HepG2 (cell line): ENCODE data around the gene SUN5. TPM values are rescaled to one million over a fixed set of nuclear protein-coding genes. Genes with fewer than 3 reads are reported as not detected.

Experiments
- ATAC-seq: fragments of 200-7000 bp; cut with Tn5 transposase; 3 replicates; pipeline ENCODE4 v1.9.1; 2020; ENCODE audit warnings: mild to moderate bottlenecking, moderate library complexity
- BruUV-seq: library from RNA; stranded (reverse); fragments of 400-500 nt; replicated peaks from 2 replicates; lab custom pipeline; 2021; lab: Mats Ljungman, UMichigan
- CTCF ChIA-PET: fragments of 300-600 bp; formaldehyde crosslinking; extraction: SDS; loops from one replicate; lab custom pipeline; 2021; ENCODE audit warnings: low total read pairs, inconsistent platforms, low intra/inter-chr PET ratio; lab: Yijun Ruan, JAX
- POLR2A ChIA-PET: fragments of 350-600 bp; sonication (Branson Sonifier 250); formaldehyde crosslinking; loops from one replicate; lab custom pipeline; 2020; ENCODE audit warnings: antibody characterized with exemption, inconsistent platforms; lab: Yijun Ruan, JAX
- DNase-seq: peaks from one replicate; pipeline ENCODE4 v3.0.0-alpha.2; 2015; ENCODE audit warnings: low spot score
- FAIRE-seq: peaks from 3 replicates; lab custom pipeline; 2011; peaks lifted over from hg19 to GRCh38; lab: Jason Lieb, UNC
- H2AFZ ChIP-seq: one replicate; pipeline ENCODE4 v1.6.1; 2011; ENCODE audit warnings: low read length, inconsistent platforms
- H3K27ac ChIP-seq: fragments of 300-600 bp; 3 replicates; pipeline ENCODE4 v1.8.0; 2011; ENCODE audit warnings: mixed run types, mild to moderate bottlenecking, mixed read lengths, low read length, inconsistent platforms; ENCODE audit not compliant: insufficient read depth; ENCODE audit errors: extremely low read length
- H3K27me3 ChIP-seq, 2 experiments: fragments of 200-600 bp in 1 of 2; 2 replicates in 1 of 2; 3 replicates in 1 of 2; pipeline versions ENCODE4 v1.6.0 to v1.8.0; 2011; ENCODE audit warnings: low read length in 2 of 2, mild to moderate bottlenecking in 2 of 2, moderate library complexity in 2 of 2, inconsistent platforms in 1 of 2; ENCODE audit not compliant: insufficient read depth in 2 of 2, control insufficient read depth in 1 of 2
- H3K36me3 ChIP-seq, 2 experiments: fragments of 200-600 bp in 1 of 2; replicated peaks in 1 of 2; 2 replicates in 1 of 2; 3 replicates in 1 of 2; pipeline versions ENCODE4 v1.5.1 to v1.8.0; 2011; ENCODE audit warnings: low read length in 2 of 2, inconsistent platforms in 1 of 2; ENCODE audit not compliant: insufficient read depth in 2 of 2, control insufficient read depth in 1 of 2
- H3K4me1 ChIP-seq: 2 replicates; pipeline ENCODE4 v1.5.1; 2012; ENCODE audit warnings: low read length, inconsistent platforms; ENCODE audit not compliant: insufficient read depth
- H3K4me2 ChIP-seq: 2 replicates; pipeline ENCODE4 v1.6.0; 2011; ENCODE audit warnings: low read depth, low read length, inconsistent platforms
- H3K4me3 ChIP-seq, 3 experiments: fragments of 200-600 bp in 1 of 3; sonication (generic), shearing (Covaris generic) in 1 of 3; replicated peaks in 1 of 3; 2 replicates each; pipeline ENCODE4 v1.5.1; 2011 to 2016; ENCODE audit warnings: low read length in 3 of 3, inconsistent platforms in 2 of 3, low read depth in 2 of 3, mild to moderate bottlenecking in 2 of 3, control low read depth in 1 of 3, mixed read lengths in 1 of 3; ENCODE audit not compliant: insufficient read depth in 1 of 3
- H3K79me2 ChIP-seq: one replicate; pipeline ENCODE4 v1.6.1; 2011; ENCODE audit warnings: low read length, inconsistent platforms; ENCODE audit not compliant: insufficient read depth
- H3K9ac ChIP-seq: 2 replicates; pipeline ENCODE4 v1.6.0; 2011; ENCODE audit warnings: mild to moderate bottlenecking, low read depth, low read length, inconsistent platforms; ENCODE audit not compliant: insufficient read depth
- H3K9me3 ChIP-seq: 2 replicates; pipeline ENCODE4 v1.5.1; 2012; ENCODE audit warnings: mild to moderate bottlenecking, low read length
- H4K20me1 ChIP-seq: 2 replicates; pipeline ENCODE4 v1.6.0; 2011; ENCODE audit warnings: inconsistent platforms, mild to moderate bottlenecking, low read length, moderate library complexity; ENCODE audit not compliant: insufficient read depth
- BHLHE40 ChIP-seq: IDR thresholded peaks from 2 replicates; pipeline ENCODE4 v1.6.1; 2011; ENCODE audit warnings: low read length, improper control_type of control experiment
- EP300 ChIP-seq, 3 experiments: sonication (generic) in 1 of 3; formaldehyde crosslinking in 1 of 3; IDR thresholded peaks; 2 replicates each; pipeline versions ENCODE4 v1.5.1 to v1.6.1; 2011 to 2020; ENCODE audit warnings: low read depth in 2 of 3, low read length in 2 of 3, borderline replicate concordance in 1 of 3, improper control_type of control experiment in 1 of 3, mild to moderate bottlenecking in 1 of 3, missing genetic modification reagents in 1 of 3, moderate library complexity in 1 of 3
- TGIF2 ChIP-seq: IDR thresholded peaks from 2 replicates; pipeline ENCODE4 v1.6.1; 2016; ENCODE audit warnings: control low read depth, missing compliant biosample characterization
- TOE1 ChIP-seq: sonication (generic); formaldehyde crosslinking; IDR thresholded peaks from 2 replicates; pipeline ENCODE4 v1.4.0; 2020; ENCODE audit warnings: mild to moderate bottlenecking, missing genetic modification reagents
- ZNF24 ChIP-seq: fragments of 450-650 bp; IDR thresholded peaks from 2 replicates; pipeline ENCODE4 v1.6.1; 2017; ENCODE audit warnings: antibody characterized with exemption, mild to moderate bottlenecking
- ZNF615 ChIP-seq: sonication (generic); formaldehyde crosslinking; IDR thresholded peaks from 2 replicates; pipeline ENCODE4 v1.5.0; 2020; ENCODE audit warnings: mild to moderate bottlenecking, missing genetic modification reagents, borderline replicate concordance
- ZNF878 ChIP-seq: sonication (generic); formaldehyde crosslinking; IDR thresholded peaks from 2 replicates; pipeline ENCODE4 v1.8.1; 2023; ENCODE audit warnings: mild to moderate bottlenecking, missing genetic modification reagents, moderate library complexity
- WGBS: methylation state at CpG from one replicate; pipeline ENCODE4 v1.1.6; 2017; ENCODE audit warnings: low lambda C conversion rate; 5-methylcytosine and 5-hydroxymethylcytosine counted together
- in situ Hi-C: cut with HindIII; loops from 2 replicates; pipeline ENCODE4 v1.10.0; 2017; ENCODE audit warnings: low pct_unique_long_range_greater_than_20kb; ENCODE audit not compliant: extremely low pct_ligation_motif_present
- intact Hi-C: fragments of 100-400 bp; cut with micrococcal nuclease; formaldehyde crosslinking; loops from one replicate; pipeline ENCODE4 v1.10.0; 2022; ENCODE audit not compliant: unreplicated experiment
- polyA plus RNA-seq, 8 experiments: library from polyadenylated mRNA; depleted of rRNA in 3 of 8; stranded (reverse) in 7 of 8; unstranded in 1 of 8; fragments of >200 nt; fragmentation: Illumina TruSeq in 4 of 8; extraction: Trizol in 4 of 8; gene quantifications; 2 replicates each; pipeline versions ENCODE4 v1.2.1 to v1.2.3, GENCODE V29; 2011 to 2016; ENCODE audit warnings: low read depth in 4 of 8, missing spikeins in 1 of 8, mixed read lengths in 1 of 8; ENCODE audit not compliant: insufficient read depth in 1 of 8
- total RNA-seq, 5 experiments: library from RNA; depleted of rRNA; stranded (reverse); fragments of >200 nt; fragmentation: Illumina TruSeq; extraction: Trizol; gene quantifications; 2 replicates each; pipeline ENCODE4 v1.2.3, GENCODE V29; 2016; ENCODE audit warnings: low read depth in 1 of 5
- TF ChIP-seq, protein P1 (sequence below): IDR thresholded peaks from 2 replicates; pipeline ENCODE4 v1.6.1; 2018; ENCODE audit warnings: missing genetic modification reagents, mild to moderate bottlenecking, missing compliant biosample characterization
- TF ChIP-seq, protein P2 (sequence below): sonication (generic); formaldehyde crosslinking; IDR thresholded peaks from 2 replicates; pipeline ENCODE4 v1.5.0; 2020; ENCODE audit warnings: mild to moderate bottlenecking, missing genetic modification reagents
- TF ChIP-seq, protein P3 (sequence below), 2 experiments: sonication (generic) in 1 of 2; formaldehyde crosslinking in 1 of 2; IDR thresholded peaks; 2 replicates each; pipeline versions ENCODE4 v1.4.0 to v1.6.1; 2016 to 2020; ENCODE audit warnings: borderline replicate concordance in 1 of 2, low read depth in 1 of 2, mild to moderate bottlenecking in 1 of 2, missing genetic modification reagents in 1 of 2
- TF ChIP-seq, protein P4 (sequence below): sonication (generic); formaldehyde crosslinking; IDR thresholded peaks from 2 replicates; pipeline ENCODE4 v1.5.1; 2020; ENCODE audit warnings: missing genetic modification reagents, mild to moderate bottlenecking, borderline replicate concordance
- TF ChIP-seq, protein P5 (sequence below): sonication (generic); formaldehyde crosslinking; IDR thresholded peaks from 2 replicates; pipeline ENCODE4 v1.5.0; 2020; ENCODE audit warnings: mild to moderate bottlenecking, missing genetic modification reagents, borderline replicate concordance

The SUN5 gene
- total and polyA plus RNA-seq, 2 of the 13 experiments (the other 11 are each of a cell fraction or from before 2014, with no cell fraction given) = not detected

DNA sequence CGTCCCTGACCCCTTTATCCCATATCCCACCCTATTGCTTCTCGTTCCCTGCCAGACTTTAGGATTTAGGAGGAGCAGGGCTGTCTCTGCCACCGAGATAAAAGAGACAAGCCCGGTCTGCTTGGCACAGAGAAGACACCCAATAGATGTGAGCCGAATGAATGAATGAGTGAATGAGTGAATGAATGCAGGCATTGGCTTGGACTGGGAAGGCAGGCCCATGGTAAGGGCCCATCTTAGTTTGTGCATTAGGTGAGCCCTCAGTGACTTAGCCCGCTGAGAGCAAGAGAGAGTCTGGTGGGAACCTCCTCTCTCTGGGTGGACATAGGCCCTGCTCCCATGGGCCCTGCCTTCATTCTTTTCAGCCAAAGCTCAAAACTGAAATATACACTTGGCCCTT is 26.3 kb upstream of the SUN5 start:
- ChIA-PET CTCF (no interaction called here), POLR2A (interaction anchor here (1.9 kb wide), 1 partner anchor 12 kb away, joined by 6 read pairs; no protein-coding TSS in a partner anchor)
- Histone ChIP-seq H2AFZ (no peak overlapping the region), H3K36me3 (no peaks in the 10 kb centered on the region), H3K79me2 (no peaks in the 10 kb centered on the region), H3K4me2 (no peak overlapping the region), H3K4me3 (no peak overlapping the region), H3K9ac (no peak overlapping the region), H3K27me3 (peaks cover 1 to 23% of the 10 kb centered on the region in 2 experiments; a peak in 3 of 5 replicates), H3K4me1 (peaks cover 30% of the 10 kb centered on the region), H3K27ac (no peak overlapping the region), H4K20me1 (no peaks in the 10 kb centered on the region), H3K9me3 (no peaks in the 10 kb centered on the region)
- ATAC-seq = no peak
- FAIRE-seq = no peak
- intact Hi-C loops = no loop called here
- WGBS = 23% methylated on average over 6 of the region's 6 CpGs
- in situ Hi-C loops = no loop called here
- DNase-seq = no peak
- no TSS peak for BruUV-seq
- TF ChIP-seq, protein P1, sequence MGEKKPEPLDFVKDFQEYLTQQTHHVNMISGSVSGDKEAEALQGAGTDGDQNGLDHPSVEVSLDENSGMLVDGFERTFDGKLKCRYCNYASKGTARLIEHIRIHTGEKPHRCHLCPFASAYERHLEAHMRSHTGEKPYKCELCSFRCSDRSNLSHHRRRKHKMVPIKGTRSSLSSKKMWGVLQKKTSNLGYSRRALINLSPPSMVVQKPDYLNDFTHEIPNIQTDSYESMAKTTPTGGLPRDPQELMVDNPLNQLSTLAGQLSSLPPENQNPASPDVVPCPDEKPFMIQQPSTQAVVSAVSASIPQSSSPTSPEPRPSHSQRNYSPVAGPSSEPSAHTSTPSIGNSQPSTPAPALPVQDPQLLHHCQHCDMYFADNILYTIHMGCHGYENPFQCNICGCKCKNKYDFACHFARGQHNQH (CRISPR knock-in tag) = no peak
- TF ChIP-seq EP300 (IDR thresholded peaks at IDR 0.05; ENCODE audit: low read depth in 2 of 2, low read length in 2 of 2) = no peak
- no peak for TF ChIP-seq EP300 (CRISPR knock-in tag; IDR thresholded peaks at IDR 0.05; ENCODE audit: borderline replicate concordance)
- TF ChIP-seq TOE1 (CRISPR knock-in tag) = no peak
- TF ChIP-seq, protein P2, sequence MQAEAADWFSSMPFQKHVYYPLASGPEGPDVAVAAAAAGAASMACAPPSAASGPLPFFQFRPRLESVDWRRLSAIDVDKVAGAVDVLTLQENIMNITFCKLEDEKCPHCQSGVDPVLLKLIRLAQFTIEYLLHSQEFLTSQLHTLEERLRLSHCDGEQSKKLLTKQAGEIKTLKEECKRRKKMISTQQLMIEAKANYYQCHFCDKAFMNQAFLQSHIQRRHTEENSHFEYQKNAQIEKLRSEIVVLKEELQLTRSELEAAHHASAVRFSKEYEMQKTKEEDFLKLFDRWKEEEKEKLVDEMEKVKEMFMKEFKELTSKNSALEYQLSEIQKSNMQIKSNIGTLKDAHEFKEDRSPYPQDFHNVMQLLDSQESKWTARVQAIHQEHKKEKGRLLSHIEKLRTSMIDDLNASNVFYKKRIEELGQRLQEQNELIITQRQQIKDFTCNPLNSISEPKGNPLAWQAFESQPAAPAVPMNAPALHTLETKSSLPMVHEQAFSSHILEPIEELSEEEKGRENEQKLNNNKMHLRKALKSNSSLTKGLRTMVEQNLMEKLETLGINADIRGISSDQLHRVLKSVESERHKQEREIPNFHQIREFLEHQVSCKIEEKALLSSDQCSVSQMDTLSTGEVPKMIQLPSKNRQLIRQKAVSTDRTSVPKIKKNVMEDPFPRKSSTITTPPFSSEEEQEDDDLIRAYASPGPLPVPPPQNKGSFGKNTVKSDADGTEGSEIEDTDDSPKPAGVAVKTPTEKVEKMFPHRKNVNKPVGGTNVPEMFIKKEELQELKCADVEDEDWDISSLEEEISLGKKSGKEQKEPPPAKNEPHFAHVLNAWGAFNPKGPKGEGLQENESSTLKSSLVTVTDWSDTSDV (CRISPR knock-in tag) = no peak
- no peak for TF ChIP-seq BHLHE40
- no peak for TF ChIP-seq ZNF878 (CRISPR knock-in tag)
- no peak for TF ChIP-seq ZNF615 (CRISPR knock-in tag)
- TF ChIP-seq, protein P3, sequence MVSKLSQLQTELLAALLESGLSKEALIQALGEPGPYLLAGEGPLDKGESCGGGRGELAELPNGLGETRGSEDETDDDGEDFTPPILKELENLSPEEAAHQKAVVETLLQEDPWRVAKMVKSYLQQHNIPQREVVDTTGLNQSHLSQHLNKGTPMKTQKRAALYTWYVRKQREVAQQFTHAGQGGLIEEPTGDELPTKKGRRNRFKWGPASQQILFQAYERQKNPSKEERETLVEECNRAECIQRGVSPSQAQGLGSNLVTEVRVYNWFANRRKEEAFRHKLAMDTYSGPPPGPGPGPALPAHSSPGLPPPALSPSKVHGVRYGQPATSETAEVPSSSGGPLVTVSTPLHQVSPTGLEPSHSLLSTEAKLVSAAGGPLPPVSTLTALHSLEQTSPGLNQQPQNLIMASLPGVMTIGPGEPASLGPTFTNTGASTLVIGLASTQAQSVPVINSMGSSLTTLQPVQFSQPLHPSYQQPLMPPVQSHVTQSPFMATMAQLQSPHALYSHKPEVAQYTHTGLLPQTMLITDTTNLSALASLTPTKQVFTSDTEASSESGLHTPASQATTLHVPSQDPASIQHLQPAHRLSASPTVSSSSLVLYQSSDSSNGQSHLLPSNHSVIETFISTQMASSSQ (IDR thresholded peaks at IDR 0.05; ENCODE audit: low read depth) = no peak
- TF ChIP-seq, protein P3 (CRISPR knock-in tag; IDR thresholded peaks at IDR 0.05; ENCODE audit: borderline replicate concordance) = no peak
- TF ChIP-seq, protein P4, sequence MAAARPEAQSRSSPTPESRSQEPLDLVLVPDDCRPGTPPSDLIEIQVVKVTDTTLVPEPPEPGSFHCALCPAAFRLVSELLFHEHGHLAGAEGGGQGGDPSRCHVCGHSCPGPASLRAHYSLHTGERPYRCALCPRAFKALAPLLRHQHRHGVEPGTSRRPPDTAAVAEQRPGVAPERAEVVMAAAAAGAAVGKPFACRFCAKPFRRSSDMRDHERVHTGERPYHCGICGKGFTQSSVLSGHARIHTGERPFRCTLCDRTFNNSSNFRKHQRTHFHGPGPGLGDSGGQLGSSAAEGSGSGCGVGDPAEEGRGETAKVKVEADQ (CRISPR knock-in tag) = no peak
- no peak for TF ChIP-seq TGIF2 (CRISPR knock-in tag)
- peak; percentile 92 for TF ChIP-seq ZNF24
- TF ChIP-seq, protein P5, sequence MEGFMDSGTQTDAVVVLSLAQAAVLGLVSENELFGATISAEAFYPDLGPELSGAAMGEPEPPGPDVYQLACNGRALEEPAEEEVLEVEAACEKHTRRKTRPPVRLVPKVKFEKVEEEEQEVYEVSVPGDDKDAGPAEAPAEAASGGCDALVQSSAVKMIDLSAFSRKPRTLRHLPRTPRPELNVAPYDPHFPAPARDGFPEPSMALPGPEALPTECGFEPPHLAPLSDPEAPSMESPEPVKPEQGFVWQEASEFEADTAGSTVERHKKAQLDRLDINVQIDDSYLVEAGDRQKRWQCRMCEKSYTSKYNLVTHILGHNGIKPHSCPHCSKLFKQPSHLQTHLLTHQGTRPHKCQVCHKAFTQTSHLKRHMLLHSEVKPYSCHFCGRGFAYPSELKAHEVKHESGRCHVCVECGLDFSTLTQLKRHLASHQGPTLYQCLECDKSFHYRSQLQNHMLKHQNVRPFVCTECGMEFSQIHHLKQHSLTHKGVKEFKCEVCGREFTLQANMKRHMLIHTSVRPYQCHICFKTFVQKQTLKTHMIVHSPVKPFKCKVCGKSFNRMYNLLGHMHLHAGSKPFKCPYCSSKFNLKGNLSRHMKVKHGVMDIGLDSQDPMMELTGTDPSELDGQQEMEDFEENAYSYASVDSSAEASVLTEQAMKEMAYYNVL (CRISPR knock-in tag) = no peak
